ENCODE results near the gene SLC25A30.

The SLC25A30 gene

DNA sequence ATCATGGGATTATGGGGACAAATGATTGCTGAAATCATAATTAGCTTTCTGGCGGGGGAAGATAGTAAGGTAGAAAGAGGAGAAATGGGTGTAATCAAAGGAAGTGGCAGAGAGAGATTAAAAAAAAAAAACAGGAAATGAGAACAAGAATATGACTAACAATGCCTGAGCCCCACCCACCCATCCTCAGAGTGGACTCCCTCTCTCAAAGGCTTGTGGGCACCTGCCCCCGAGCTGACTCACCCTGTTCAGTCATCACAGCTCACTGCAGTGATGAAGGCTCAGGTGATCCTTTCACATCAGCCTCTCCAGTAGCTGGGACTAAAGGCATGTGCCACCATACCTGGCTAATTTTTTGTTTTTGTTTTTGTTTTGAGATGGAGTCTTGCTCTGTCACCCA, 50.8 kb downstream of the SLC25A30 start:
- H3K27ac ChIP-seq = no peak overlapping the region

DNA sequence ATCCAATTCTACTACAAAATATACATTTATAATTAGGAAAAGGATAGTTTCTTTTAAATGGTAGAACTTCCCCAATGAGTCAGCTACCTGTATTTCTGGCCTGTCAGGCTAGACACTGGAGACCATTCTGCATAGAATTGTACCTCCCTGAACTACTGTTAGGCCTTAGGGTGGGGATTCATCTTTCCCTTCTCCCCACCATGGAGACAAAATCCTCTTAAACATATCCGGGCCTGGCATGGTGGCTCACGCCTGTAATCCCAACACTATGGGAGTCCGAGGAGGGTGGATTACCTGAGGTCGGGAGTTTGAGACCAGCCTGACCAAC, 52.7 kb downstream of the SLC25A30 start:
- H3K27ac ChIP-seq = no peak overlapping the region
- TF ChIP-seq, protein P1, sequence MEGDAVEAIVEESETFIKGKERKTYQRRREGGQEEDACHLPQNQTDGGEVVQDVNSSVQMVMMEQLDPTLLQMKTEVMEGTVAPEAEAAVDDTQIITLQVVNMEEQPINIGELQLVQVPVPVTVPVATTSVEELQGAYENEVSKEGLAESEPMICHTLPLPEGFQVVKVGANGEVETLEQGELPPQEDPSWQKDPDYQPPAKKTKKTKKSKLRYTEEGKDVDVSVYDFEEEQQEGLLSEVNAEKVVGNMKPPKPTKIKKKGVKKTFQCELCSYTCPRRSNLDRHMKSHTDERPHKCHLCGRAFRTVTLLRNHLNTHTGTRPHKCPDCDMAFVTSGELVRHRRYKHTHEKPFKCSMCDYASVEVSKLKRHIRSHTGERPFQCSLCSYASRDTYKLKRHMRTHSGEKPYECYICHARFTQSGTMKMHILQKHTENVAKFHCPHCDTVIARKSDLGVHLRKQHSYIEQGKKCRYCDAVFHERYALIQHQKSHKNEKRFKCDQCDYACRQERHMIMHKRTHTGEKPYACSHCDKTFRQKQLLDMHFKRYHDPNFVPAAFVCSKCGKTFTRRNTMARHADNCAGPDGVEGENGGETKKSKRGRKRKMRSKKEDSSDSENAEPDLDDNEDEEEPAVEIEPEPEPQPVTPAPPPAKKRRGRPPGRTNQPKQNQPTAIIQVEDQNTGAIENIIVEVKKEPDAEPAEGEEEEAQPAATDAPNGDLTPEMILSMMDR (conservative IDR thresholded peaks at IDR 0.05) = no peak

More for the DNA sequence above, 50.8 kb downstream of the SLC25A30 start:
- TF ChIP-seq, protein P1 (conservative IDR thresholded peaks at IDR 0.05) = no peak

DNA sequence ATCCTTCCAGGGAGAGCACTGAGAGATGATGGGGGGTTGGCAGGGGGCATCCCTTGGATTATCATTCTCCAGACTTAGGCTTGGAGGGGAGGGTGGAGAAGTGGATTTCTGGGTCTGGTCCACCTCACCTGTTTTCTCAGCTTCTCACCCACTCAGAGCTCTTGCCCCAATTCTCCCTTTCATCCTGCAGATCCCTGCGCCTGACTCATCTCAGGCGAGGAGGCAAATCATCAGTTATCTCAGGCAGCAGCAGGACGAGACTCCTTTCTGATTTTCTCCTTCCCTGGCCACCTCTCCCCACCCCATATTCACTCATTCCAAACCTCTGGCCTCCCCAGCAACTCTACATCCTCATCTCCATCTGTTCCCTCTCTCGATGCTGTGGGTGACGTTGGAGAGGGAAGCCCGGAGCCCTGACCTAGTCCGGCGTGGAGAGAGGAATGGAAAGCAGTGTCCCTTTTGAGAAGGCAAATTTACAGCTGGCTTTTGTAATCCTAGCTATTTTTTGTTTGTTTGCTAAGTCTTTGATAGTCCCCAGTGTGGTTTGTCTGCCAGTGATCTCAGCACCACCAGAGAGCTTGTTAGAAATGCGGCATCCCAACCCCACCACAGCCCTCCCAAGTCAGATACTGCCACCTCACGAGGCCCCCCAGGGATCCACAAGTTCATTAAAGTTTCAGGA, 53.2 kb downstream of the SLC25A30 start:
- H3K27ac ChIP-seq = no peak overlapping the region
- TF ChIP-seq, protein P1 (conservative IDR thresholded peaks at IDR 0.05) = no peak

DNA sequence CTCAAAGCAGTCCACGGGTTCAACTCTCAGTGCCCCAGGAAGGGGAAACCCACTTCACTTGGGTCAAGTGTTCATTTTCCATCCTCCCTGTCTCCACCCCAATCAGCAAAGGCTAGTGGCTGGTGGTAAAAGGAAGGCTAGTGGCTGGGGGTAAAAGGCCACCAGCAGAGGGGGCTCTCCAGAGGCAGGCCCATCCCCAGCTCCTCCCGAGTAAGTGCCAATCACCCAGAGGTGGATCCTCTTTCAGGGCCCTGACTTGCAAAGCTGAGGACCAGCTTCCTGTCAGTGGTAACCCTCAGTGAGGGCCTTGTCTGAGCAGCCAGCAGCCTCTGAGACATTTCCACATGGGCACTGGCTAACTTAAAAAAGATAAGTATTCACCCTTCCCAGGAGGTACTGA, 55.2 kb downstream of the SLC25A30 start:
- H3K27ac ChIP-seq = no peak overlapping the region
- TF ChIP-seq, protein P1 (conservative IDR thresholded peaks at IDR 0.05) = no peak

DNA sequence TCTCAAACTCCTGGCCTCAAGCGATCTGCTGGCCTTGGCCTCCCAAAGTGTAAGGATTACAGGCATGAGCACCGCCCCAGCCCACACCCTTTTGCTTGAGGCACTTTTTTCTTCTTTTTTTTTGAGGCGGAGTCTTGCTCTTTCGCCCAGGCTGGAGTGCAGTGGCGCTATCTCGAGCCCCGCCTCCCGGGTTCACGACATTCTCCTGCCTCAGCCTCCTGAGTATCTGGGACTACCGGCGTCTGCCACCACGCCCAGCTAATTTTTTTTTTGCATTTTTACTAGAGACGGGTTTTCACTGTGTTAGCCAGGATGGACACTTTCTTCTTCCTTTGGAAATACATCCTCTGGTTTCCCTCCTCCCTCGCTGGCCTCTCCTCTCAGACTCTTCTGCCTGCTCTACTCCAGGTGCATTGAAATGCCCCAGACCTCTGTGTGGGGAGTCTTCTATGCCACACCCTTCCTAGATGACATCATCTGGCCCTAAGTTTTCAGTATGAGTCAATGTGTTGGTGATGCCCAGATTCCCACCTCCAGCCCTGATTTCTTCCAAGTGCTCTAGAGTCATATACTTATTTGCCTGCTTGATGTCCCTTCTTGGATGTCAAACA, 56.5 kb downstream of the SLC25A30 start:
- H3K27ac ChIP-seq = no peak overlapping the region
- TF ChIP-seq, protein P1 (conservative IDR thresholded peaks at IDR 0.05) = no peak

DNA sequence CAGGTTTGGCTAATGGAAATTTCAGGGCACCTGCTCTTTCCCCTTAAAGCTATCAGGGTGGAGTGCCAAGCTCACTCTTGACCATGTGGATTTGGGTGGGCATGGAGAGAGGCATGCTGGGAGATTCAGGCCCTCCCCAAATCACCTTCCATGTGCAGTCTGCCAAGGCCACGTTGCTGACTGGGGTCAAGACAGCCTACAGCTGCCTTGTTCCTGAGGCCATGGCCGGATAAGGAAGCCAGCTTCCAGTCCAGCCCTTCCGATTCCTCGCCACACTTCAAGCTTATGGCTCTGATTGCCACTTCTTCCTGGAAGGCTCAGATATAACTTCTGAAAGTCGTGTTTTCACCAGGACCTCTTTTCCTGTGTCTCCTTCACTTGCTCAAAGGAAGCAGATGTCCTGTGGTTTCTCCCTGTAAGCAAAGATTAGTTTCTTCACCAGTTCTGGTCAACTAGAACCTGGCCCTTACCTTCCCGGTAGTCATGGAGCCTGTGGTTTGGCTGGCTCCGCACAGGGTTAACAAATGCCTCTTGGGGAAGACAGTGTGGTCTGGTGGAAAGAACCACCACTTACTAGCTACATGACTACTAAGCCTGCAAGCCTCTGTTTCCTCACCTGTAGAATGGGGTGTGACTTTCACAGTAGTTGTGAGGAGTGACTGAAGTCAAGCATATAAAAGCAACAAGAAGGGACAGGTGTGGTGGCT, 61.1 kb downstream of the SLC25A30 start:
- TF ChIP-seq, protein P1 (conservative IDR thresholded peaks at IDR 0.05) = no peak
- H3K27ac ChIP-seq = no peak overlapping the region

DNA sequence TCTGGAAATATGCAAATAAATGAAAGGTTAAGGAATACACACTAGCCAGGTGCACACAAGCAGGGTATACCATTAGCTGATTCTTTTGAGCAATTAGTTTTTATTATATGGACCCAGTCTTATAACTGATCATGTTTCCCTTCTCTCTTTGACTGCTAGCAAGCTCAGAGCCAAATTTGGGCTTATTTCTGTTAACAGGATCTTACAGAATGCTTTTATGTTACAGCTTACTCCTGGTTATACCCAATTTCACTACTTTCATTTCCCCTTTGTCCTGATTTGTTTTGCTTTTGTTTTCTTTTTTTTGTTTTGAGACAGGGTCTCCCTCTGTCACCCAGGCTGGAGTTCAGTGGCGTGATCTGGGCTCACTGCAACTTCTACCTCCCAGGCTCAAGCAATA, 64.3 kb downstream of the SLC25A30 start:
- H3K27ac ChIP-seq = no peak overlapping the region
- TF ChIP-seq, protein P1 (conservative IDR thresholded peaks at IDR 0.05) = no peak

Measured in VCaP (cell line).